ENCODE measurements around the gene POTEG.
"Not testable (repeated sequence)": the region's sequence is repeated elsewhere in the genome, so short reads cannot be mapped to it uniquely, and the experiment has no call there.

Gene POTEG

GRCh38 chr14:19434241-19434640 is at the start of gene POTEG:
Gene POTEG (minus strand): TSS chr14:19434341. CDS start chr14:19434289, 52 bp downstream.
- DNase-seq (ENCODE audit: low read depth): not testable (repeated sequence)

- DNase-seq (ENCODE audit: low read depth): not testable (repeated sequence)
These were observed 48.0 kb upstream of the POTEG start for GRCh38 chr14:19482093-19482492.

GRCh38 chr14:19481421-19481820 is 47.3 kb upstream of the POTEG start:
- DNase-seq (ENCODE audit: low read depth): not testable (repeated sequence)

GRCh38 chr14:19480491-19480890 is 46.4 kb upstream of the POTEG start:
- DNase-seq (ENCODE audit: low read depth): not testable (repeated sequence)

- DNase-seq (ENCODE audit: low read depth): not testable (repeated sequence)
These were observed 11.6 kb upstream of the POTEG start for GRCh38 chr14:19445761-19446160.

- DNase-seq (ENCODE audit: low read depth): not testable (repeated sequence)
These were observed 5.7 kb upstream of the POTEG start for GRCh38 chr14:19439826-19440225.

GRCh38 chr14:19439219-19439618 is 5.1 kb upstream of the POTEG start:
- not testable (repeated sequence) for DNase-seq (ENCODE audit: low read depth)

- DNase-seq (ENCODE audit: low read depth): not testable (repeated sequence)
These were observed 2.9 kb upstream of the POTEG start for GRCh38 chr14:19437126-19437443.

GRCh38 chr14:19436311-19437125 is 2.4 kb upstream of the POTEG start:
- not testable (repeated sequence) for DNase-seq (ENCODE audit: low read depth)

- DNase-seq (ENCODE audit: low read depth): not testable (repeated sequence)
These were observed 1.7 kb upstream of the POTEG start for GRCh38 chr14:19435852-19436251.

GRCh38 chr14:19434891-19435290 is 750 bp upstream of the POTEG start:
- DNase-seq (ENCODE audit: low read depth): not testable (repeated sequence)

GRCh38 chr14:19433765-19434164 is 376 bp downstream of the POTEG start:
- not testable (repeated sequence) for DNase-seq (ENCODE audit: low read depth)

- not testable (repeated sequence) for DNase-seq (ENCODE audit: low read depth)
These were observed 25.6 kb downstream of the POTEG start for GRCh38 chr14:19408519-19408918.

- DNase-seq (ENCODE audit: low read depth): not testable (repeated sequence)
These were observed 32.0 kb downstream of the POTEG start for GRCh38 chr14:19402097-19402496.

GRCh38 chr14:19394727-19395126 is 39.4 kb downstream of the POTEG start:
- DNase-seq (ENCODE audit: low read depth): not testable (repeated sequence)

- not testable (repeated sequence) for DNase-seq (ENCODE audit: low read depth)
These were observed 43.9 kb downstream of the POTEG start for GRCh38 chr14:19390230-19390629.

- not testable (repeated sequence) for DNase-seq (ENCODE audit: low read depth)
These were observed 45.4 kb downstream of the POTEG start for GRCh38 chr14:19388741-19389140.

- not testable (repeated sequence) for DNase-seq (ENCODE audit: low read depth)
These were observed 47.1 kb downstream of the POTEG start for GRCh38 chr14:19386996-19387395.

- not testable (repeated sequence) for DNase-seq (ENCODE audit: low read depth)
These were observed 47.8 kb downstream of the POTEG start for GRCh38 chr14:19386309-19386708.

GRCh38 chr14:19384088-19384781 is 49.9 kb downstream of the POTEG start:
- DNase-seq (ENCODE audit: low read depth): not testable (repeated sequence)

GRCh38 chr14:19383008-19383584 is 51.0 kb downstream of the POTEG start:
- not testable (repeated sequence) for DNase-seq (ENCODE audit: low read depth)

GRCh38 chr14:19380137-19380536 is 54.0 kb downstream of the POTEG start:
- not testable (repeated sequence) for DNase-seq (ENCODE audit: low read depth)

GRCh38 chr14:19374451-19374903 is 59.7 kb downstream of the POTEG start:
- not testable (repeated sequence) for DNase-seq (ENCODE audit: low read depth)
